Measurements from ENCODE around the gene WWC1. TPM values are rescaled to one million over a fixed set of nuclear protein-coding genes. Genes with fewer than 3 reads are reported as not detected.

Gene WWC1
- total and polyA plus RNA-seq, 2 experiments from 2014 or later: 27.6 to 27.8 TPM

- no peaks in the 10 kb centered on the region for H3K9me3 ChIP-seq (ENCODE audit: low read depth)
- H3K36me3 ChIP-seq (replicated peaks; ENCODE audit: insufficient read depth, low read depth): no peaks in the 10 kb centered on the region
- DNase-seq (ENCODE audit: low spot score): no peak
- no peak overlapping the region for H3K4me3 ChIP-seq
- no peak for TF ChIP-seq EZH2phosphoT487 (IDR thresholded peaks at IDR 0.05; ENCODE audit: low read depth, severe bottlenecking, unreplicated experiment)
- no peak for TF ChIP-seq EZH2 (IDR thresholded peaks at IDR 0.05; ENCODE audit: borderline replicate concordance)
- no peak for TF ChIP-seq CTCF (IDR thresholded peaks at IDR 0.05; ENCODE audit: poor library complexity)
- H4K20me1 ChIP-seq (ENCODE audit: insufficient read depth, poor library complexity, severe bottlenecking): no peaks in the 10 kb centered on the region
- no peaks in the 10 kb centered on the region for H3K27me3 ChIP-seq
- H3K27ac ChIP-seq: no peak overlapping the region
- H3K4me1 ChIP-seq (ENCODE audit: insufficient read depth): no peaks in the 10 kb centered on the region
- no peak overlapping the region for H3K4me2 ChIP-seq
- no peaks in the 10 kb centered on the region for H3K79me2 ChIP-seq
- no peak overlapping the region for H2AFZ ChIP-seq
- 96% methylated on average over 6 of the region's 7 CpGs for WGBS (ENCODE audit: low lambda C conversion rate, missing lambda C conversion rate)
- H3K9me2 ChIP-seq (replicated peaks; ENCODE audit: insufficient read depth): no peaks in the 10 kb centered on the region
These were observed 211.3 kb downstream of the WWC1 start for GRCh38 chr5:168502563-168503237.

- no peak for DNase-seq (ENCODE audit: low spot score)
- Histone ChIP-seq H2AFZ (no peak overlapping the region), H3K27ac (no peak overlapping the region), H3K4me1 (ENCODE audit: insufficient read depth) (no peaks in the 10 kb centered on the region), H3K9me2 (replicated peaks; ENCODE audit: insufficient read depth) (no peaks in the 10 kb centered on the region), H3K4me3 (no peak overlapping the region), H3K9me3 (ENCODE audit: low read depth) (peaks cover 9% of the 10 kb centered on the region), H3K79me2 (no peaks in the 10 kb centered on the region), H3K27me3 (no peaks in the 10 kb centered on the region), H3K4me2 (no peak overlapping the region), H3K36me3 (replicated peaks; ENCODE audit: insufficient read depth, low read depth) (peaks cover 11% of the 10 kb centered on the region), H4K20me1 (ENCODE audit: insufficient read depth, poor library complexity, severe bottlenecking) (no peaks in the 10 kb centered on the region)
- 100% methylated on average over 2 of the region's 2 CpGs for WGBS (ENCODE audit: low lambda C conversion rate, missing lambda C conversion rate)
- TF ChIP-seq EZH2phosphoT487 (IDR thresholded peaks at IDR 0.05; ENCODE audit: low read depth, severe bottlenecking, unreplicated experiment) (no peak), EZH2 (IDR thresholded peaks at IDR 0.05; ENCODE audit: borderline replicate concordance) (no peak), CTCF (IDR thresholded peaks at IDR 0.05; ENCODE audit: poor library complexity) (no peak)
These were observed 222.5 kb downstream of the WWC1 start for GRCh38 chr5:168513861-168514428.

Other genes with a start within 250 kb of the WWC1 start
- gene RARS1, start 194.8 kb downstream of the WWC1 start, total RNA-seq: 180 and 187 TPM in 2 replicates
- 56.2 and 77.9 TPM in 2 replicates for gene RARS1, start 194.8 kb downstream of the WWC1 start, polyA plus RNA-seq
- gene FBLL1, start 237.7 kb downstream of the WWC1 start, total RNA-seq: 1.7 and 1.8 TPM in 2 replicates
- 1.2 and 2.4 TPM in 2 replicates for gene FBLL1, start 237.7 kb downstream of the WWC1 start, polyA plus RNA-seq